HG03565 (cell line): ENCODE data around the gene KATNB1.

Source experiments
- ATAC-seq: cut with Tn5 transposase; IDR thresholded peaks from one replicate; pipeline ENCODE4 v1.9.1; 2021; ENCODE audit warnings: mild to moderate bottlenecking, moderate library complexity; ENCODE audit not compliant: unreplicated experiment

Gene KATNB1

GRCh38 chr16:57804111-57804837 is 68.7 kb downstream of the KATNB1 start:
- ATAC-seq: no peak

- no peak for ATAC-seq
These were observed 69.6 kb downstream of the KATNB1 start for GRCh38 chr16:57805176-57805575.
